HuH-7.5 (cell line): ENCODE measurements around the gene SCUBE1.

Experiments used
- DNase-seq: peaks from one replicate; pipeline ENCODE4 v3.0.0; 2011; ENCODE audit warnings: low spot score

The SCUBE1 gene

DNA sequence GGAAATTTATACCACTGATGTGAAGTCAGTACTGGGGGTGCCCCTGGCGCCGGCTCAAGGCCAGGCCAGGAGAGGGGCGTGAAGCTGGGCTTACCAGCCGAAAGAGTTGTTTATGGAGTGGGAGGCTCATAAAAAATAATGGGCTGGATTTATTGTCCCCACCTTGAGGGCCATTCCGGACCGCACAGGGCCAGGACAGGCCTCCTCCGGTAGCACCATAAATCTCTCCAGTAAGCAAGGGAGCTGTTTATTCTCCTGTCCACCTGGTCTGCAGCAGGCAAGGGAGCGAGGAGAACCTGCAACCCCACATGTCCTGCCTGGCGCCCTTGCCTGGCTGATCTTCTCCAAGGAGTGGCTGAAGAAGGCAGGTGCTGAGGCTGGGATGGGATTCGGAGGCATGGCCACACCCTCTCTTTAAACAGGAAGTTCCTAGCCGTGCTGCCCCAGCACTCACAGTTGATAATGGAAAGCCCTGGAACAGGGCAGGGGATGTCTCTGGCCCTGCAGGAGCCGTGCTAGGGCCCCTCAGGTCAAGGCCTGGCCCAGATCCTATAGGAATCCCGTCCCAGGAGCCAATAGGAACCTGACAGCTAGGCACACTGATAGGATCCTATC lies 65.1 kb downstream of the SCUBE1 start:
- DNase-seq = no peak

DNA sequence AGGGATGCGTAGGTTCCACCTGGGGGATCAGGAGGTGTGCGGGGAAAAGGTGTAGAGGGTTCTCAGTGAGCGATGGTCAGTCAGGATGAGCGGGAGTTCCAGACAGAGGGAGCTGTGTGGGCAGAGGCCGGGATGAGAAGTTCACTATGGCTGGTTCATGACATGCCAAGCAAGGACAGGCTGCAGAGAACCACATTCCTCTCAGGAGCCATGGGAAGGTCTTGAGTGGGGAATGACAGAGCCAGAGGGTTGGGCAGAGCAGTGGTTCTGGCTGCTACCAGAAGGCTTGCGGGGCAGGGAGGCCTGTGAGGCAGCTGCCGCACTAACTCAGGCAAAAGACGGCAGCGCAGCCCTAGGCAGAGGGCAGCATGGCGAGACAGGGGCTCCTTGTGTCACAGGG lies 66.1 kb downstream of the SCUBE1 start:
- no peak for DNase-seq

DNA sequence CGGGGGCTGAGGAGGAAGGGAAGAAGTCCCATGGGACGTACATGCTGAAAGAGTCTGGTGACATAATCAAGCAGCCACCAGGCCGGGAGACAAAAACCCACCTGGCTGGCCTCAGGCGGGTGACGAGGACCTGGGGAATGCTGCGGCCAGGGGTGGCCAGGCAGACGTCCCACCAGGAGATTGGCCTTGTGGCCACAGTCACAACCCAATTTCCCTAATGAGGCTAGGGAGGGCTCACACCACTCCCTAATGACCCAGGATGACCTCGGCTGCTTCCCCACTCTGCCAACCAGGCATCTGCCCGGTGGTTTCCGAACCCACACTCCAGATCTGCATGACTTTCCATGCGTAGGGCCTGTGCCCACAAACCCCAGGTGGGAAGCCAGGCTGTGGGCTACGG lies 66.9 kb downstream of the SCUBE1 start:
- no peak for DNase-seq

DNA sequence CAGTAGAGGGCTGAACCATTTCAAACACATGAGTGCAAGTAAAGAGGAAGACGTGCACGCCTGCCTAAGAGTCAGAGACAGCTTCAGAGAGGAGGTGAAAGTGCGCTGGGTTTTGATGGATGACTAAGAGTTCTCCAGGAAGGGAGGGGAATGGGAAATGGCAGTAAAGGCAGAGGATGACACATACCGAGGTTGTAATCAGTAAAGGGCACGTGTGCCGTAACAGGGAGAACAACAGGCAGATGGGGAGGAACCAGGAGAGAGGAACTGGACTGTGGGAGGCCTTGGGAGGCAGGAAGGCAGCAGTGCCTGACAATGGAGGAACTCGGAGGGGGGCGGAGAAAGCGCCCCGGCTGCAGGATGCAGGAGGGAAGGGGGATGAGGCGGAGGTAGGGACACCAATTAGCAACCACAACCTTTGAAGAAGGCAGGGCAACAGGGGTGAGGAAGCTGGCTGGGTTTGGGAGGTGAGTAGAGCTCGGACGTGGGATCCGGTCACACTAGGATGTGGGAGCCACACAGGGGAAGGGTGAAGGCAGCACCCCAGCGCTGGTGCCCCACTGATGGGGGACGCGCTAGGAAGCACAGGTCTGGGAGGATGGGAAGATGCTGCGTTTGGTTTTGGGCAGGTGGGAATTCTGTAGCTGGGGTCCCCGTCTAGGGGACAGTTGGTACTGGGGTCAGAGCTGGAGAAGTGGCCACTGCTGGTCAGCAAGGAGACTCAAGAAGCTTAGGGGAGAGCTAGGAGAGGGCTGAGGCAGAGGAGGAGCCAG lies 67.4 kb downstream of the SCUBE1 start:
- no peak for DNase-seq

DNA sequence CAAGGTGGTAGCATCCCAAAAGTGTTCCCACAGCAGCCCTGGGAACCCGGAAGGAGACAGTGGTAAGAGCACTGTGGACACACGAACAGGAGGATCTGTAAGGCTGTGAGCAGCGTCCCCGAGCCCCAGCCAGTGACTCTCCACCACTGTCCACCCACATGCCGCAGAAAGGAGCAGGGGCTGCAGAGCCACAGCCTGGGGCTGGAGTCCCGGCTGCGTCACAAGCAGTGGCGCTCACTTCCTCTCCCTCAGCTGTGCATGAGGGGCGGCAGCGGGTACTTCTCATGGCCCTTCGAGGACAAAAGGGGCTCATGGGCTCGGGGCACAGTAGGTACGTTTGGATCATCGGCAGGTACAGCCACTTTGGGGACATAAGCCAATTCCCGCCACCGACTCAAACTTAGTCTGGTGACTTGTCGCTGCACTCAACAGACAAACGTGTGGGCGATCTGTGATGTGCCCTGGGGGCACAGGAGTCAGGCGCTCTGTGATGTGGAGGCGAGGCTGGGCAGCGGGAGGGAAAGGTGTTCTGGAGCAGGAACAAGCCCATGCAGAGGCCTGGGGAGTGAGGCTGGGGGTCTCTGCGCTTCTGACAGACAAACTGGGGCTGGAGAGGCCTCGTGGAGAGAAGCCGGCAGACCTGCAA lies 68.5 kb downstream of the SCUBE1 start:
- no peak for DNase-seq

DNA sequence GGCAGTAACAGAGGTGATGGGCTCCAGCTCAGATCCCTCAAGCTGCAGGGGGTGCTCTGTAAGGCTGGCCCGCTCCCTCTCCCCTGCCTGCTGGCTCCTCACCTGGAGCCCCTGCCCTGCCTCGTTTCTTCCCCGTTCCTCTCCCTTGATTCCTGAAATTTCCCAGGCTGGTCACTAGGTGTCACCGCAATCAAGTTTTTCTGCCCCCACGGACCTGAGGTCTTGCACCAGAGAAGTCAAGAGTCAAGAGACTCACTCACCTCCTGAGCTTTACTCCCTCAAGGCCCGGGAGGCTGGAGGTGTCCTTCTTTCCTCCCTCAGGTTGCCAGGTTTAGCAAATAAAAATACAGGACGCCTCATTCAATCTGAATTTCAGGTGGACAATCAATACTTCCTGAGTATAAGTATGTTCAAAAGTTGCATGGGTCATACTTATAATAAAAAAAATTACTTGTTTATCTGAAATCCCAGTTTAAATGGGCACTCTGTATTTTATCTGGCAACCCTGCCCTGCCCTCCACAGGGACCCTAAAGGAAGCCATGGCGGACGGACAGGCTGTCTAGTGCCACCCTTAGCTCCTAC lies 69.2 kb downstream of the SCUBE1 start:
- DNase-seq = peak; percentile 89

DNA sequence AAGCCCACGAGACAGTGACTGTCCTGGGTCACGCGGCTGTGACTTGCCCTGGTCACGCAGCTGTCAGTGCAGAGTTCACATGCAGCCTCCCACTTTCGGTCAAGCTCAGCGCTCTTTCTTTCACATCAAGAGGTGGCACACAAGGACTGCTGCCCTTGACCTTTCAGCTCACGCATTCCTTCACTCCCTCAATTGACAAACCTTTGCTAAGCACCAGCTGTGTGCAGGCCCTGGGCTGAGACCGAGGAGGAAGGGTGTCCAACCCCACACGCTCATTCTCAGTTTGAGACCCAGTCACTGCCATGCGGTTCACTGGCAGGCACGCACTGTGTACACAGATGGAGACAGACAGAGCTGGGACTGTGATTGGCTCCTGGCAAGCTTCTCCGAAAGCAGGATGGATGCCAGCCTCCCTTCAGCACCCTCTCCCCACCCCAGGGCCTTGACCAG lies 70.3 kb downstream of the SCUBE1 start:
- DNase-seq = no peak

DNA sequence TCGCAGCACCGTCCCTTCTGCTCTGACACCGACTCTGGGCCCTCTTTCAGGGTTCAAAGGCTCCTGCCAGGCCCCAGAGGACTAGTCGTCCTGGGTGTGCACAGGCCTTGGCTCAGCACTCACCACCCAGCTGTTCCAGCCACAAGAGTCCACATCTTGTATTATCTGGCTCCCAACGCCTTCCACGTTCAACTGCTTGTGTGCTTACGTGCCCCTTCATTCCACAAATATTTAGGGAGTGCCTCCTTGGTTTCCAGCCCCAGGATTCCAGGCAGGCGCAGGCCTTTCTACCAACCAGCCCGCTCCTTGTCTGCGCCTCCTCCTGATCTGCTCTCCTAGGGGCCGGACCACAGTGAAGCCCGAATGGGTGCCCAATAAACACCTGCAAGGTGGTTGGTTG lies 70.9 kb downstream of the SCUBE1 start:
- no peak for DNase-seq

DNA sequence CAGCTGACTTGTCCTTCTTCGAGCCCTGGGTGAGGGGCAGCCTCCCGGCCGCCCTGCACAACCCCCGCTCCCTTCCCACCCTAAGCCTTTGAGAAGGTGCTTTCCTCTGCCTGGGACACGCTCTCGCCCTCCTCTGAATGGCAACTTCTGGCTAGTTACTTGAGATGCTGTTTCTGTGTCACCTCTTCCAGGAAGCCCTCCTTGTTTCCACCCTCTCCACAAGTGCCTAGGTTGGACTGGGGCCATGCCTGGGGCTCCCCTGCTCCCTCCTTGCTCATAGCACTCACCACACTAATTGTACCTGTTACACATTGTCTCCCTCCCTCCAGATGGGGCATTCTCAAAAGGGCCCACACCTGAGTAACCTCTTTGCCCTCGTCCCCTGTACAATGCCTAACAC lies 72.2 kb downstream of the SCUBE1 start:
- DNase-seq = no peak

DNA sequence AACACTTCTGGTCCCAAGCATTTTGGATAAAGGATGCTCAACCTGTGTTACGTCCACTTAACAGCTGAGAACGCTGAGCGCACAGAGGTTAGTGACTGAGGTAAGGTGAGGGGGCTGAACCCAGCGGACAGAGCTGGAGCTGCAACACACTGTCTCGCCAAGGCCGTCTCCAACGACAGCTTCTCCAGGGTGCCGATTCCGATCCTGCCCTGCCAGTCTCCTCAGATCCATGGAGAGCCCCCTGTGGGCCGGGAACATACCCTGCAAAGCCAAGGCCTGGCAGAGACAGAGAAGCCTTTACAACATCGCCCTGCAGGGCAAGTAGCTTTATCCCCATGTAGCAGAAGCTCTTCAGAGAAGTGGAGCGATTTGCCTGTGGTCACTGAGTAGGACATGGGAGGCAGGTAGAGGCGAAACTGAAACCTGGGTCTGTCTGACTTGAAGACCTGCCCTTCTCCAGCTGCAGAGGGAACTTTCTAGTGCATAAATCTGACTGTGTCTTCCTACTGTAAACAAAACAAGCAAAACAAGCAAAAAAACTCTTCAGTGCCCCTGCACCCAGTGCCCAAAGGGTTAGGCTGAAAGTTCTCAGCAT lies 72.8 kb downstream of the SCUBE1 start:
- DNase-seq = no peak

DNA sequence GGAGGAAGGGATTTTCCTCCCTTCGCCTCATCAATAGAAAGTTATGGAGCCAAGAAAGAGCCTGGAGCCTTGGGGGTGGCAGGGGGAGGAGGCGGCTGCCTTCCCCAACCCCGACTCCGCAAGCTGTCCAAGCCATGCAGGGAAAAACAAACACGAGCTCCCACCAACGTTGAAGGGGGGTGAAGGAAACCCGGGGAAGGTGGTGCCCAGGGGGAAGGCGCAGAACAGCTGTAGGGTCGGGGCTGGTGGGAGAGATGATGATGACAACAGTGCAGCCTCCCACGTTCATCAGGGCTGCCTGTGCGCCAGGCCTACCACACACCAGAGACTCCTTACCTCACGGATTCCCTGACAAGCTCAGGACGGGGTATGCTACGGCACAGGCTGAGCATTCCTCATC lies 73.5 kb downstream of the SCUBE1 start:
- no peak for DNase-seq

DNA sequence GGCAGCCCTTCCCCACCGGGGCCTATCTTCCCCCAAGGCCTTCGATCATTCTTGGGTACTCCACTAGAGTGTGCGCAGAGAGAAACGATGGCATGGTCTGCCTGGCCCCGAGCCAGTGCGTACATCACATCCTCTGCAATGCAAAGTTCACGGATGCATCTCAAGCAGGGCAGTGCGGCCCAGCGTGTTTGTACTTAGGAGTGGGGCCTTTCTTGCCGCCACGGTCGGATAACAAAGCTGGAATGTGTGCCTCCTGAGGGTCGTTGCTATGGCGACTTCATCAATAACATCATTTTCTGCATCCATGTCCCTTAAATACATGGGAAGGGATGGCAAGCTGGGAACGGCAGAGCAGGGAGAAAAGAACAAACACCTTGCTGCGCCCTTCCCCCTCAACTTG lies 73.9 kb downstream of the SCUBE1 start:
- no peak for DNase-seq

DNA sequence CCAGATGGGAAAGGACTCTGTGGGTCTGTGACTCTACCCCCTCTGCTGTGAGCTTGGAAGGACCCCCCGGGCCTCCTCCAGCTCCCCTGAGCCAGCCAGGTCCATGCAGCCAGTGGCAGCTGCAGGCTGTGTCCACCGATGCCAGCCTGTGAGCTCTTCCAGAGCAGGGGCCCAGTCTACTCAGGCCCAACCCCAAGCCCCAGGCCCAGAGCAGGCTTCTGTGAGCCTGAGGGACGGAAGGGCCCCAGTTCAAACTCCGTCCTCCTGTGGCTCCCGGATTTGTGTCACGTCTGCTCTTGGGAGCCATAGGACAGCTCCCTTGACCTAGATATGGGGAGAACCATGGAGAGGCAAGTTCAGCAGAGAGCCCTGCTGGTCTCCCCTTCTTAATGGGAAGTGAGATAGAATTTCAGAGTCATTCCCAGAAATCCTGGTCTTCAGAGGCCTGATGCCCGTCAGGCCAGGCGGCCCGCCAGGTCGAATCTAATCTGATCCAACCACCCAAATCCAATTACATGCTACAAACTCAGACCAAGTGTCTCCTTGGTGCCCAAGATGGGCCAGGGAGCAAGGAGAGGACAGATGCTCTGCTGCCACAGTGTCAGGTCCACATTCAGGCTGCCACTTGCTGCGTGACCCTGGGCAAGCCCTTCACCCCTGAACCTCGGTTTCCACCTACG lies 75.1 kb downstream of the SCUBE1 start:
- DNase-seq = no peak

DNA sequence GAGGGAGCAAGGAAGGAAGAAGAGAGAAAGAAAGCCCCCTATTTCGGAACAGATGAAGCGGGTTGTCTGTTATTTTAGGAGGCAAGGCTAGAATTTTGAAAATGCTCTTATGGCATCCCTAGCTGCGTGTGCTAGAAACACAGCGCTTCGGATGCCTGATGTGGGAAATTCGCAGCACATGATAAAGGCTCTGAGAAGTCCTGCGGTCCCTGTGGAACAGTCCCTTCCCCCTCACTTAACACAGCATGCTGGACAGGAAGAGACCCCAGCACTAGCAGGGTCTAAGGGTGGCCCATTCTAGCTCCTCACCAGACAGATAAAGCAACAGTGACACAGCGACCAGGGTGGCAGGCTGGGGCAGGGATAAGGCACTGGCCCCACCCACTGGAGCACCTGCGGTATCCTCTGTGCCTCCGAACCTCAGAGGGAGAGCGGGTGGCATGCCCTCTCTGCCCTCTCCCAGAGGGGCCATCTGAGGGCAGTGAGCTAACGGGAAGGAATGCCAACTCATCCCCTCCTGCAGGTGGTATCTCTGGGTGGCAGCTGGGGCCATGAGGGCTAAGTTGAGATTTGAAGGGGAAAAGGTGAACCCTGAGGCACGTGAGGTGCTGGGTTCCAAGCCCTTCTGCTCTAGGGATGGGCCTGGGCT lies 75.7 kb downstream of the SCUBE1 start:
- no peak for DNase-seq

DNA sequence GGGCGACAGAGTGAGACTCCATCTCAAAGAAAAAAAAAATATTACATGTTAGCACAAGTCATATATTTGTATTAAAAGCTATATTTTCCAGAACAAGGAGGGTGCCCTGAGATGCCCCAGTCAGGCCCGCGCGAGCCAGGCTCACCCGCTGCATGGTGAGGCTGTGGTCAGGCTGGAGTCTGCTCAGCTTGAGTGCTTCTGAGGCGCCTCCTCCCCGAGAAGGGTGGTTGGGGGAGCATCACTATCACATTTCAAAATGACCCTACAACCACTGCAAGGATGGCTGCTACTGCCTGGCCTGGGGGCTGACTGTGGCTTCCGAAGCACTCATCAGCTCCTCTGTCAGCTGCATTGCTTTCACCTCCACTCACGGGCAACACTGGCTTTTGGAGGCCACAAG lies 77.1 kb downstream of the SCUBE1 start:
- no peak for DNase-seq

DNA sequence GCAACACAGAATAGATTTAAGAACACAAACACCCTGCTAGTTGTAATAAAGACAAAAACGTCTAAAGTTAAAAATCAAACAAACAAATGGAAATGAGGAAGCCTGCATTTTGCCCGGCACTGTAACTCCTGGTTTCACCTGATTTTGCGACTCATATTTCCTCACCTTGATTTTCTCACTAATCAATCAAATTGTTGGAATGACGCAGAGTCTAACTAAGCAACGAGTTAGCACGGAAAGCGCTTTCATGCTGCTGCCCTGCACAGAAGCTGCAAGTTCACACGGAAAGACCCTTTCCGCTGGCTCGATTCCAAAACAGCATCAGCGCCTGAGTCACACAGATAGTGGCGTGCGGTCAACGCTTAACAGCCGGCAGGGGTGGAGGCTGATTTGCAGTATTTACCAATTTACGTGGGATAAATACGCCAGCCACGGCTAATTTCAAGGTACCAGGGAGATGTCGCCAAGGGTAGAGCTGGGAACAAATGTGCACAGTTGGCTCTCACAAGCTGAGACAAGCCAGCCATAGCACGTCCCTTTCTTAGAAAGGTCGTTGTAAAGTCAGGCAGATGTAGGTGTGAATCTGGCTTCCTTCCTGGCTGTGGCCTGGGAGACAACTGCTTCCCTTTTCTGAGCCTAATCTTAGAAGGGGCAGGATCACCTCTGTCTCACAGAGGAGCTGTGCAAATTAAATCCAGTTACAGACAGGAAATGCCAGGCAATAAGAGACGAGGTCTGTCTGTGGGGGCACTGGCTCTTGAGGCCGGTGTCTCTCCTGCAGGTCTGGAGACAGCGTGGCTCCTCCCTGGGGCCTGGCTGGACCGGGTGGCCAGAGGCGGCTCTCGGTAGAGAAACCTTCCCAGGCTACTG lies 79.3 kb downstream of the SCUBE1 start:
- DNase-seq = peak; percentile 51

DNA sequence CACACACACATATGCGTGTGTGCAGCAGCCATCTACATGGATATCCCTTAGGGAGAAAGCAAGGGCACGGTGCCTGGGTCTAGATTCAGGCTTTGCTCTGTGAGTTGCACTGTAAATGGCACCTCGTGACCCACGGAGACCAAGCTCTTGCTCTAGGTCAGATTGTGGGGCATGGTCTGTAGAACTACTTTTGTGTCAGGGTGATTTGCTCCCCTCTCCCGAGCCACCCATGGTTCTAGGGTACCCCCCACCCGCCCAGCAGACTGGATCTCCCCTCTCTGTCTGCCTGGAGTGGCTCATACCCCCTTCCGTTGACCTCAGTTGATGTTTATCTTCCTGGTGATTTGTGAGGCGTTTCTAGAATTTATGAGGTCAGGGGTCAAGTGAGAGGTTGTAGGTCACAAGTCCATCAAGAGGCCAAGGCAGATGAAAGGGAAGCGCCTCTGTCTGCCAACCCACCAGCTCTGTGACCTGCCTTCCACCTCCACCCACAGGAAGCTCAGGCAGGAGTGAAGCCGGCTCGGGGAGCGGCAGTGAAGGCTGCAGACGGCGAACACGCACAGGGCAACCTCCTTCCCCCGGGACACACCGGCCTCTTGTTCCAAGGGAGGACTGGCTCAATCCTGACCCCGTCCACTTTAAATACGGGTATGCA lies 80.1 kb downstream of the SCUBE1 start:
- DNase-seq = peak; percentile 85

DNA sequence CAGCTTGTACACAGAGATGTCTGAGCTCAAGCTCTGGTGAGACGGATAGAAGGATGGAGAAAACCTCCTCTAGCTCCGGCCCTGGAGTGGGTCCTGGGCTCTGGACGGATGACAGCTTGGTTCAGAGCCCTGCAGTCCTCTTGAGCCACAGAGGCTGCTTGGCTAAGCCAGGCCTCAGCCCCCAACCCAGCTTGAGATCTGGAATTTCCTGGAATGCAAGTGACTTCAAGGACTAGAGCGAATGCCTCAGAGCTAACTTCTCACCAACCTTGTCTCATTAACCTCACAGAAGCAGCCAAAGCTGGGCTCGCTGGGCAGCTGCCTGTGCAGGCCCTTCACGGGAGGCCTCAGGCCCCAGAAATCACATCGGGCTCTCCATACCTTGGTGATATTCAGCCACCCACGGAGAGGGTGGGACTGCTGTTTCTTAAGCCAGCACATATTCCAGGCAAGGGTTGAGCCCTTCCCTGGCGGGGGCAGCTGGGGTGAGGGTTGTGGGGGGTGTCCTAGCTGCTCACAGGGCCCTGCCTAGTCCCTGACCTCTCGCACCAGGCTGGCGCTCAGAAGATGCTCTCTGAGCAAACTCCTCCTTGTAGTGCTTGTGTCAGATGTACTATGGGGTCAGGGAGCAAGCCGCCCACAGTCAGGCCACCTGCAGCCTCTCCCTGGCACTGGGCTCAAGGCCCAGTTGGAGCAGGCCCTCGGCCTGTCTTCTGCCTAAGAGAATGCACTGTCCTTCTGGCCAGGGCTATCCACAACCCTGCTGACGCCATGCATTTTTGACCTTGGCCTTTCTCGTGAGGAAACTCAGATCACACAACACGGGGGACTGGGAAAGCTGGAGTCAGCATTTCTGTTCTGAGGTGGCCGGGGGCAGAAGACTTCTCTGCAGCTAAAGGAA lies 82.6 kb downstream of the SCUBE1 start:
- DNase-seq = no peak

DNA sequence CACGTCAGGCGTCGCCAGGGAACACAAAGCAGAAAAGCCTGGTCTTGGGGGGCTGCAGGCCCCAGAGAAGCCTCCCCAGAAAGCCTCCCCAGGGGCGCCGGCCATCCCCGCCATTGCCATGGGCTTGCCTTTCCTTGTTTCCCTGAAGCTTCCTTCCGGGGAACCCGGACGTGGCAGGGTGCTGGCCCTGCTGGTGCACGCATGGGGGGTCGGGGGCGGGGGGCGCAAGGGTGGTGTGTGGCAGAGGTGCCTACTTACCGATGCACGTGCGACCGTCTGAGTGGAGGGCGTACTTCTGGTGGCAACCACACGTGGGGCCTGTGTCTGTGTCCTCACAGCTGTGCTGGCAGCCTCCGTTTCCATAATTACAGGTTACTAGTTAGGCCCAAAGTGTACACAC lies 85.2 kb downstream of the SCUBE1 start:
- no peak for DNase-seq
